ENCODE measurements around the gene KLRC4.
"Not testable (repeated sequence)": the region's sequence is repeated elsewhere in the genome, so short reads cannot be mapped to it uniquely, and the experiment has no call there.

KLRC4 gene

DNA sequence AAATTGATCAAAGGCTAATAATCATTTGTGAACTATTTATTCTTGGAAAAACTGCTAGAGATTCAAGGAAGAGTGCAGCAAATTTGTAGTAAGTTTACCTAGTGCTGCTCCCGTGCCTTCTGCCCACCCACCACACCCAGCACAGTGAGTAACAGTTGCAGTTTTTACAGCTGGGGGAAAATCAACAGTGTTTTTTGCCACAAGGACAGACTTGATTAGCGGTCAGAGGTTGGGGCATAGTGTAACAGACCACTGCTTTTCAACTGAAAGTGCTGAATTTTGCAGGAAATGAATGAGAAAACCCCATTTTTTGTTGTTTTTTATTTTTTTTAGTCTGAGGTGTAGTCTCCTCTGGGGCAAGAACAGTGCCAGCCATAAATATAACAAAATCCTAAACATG lies 12.3 kb downstream of the KLRC4 start:
- no peak for DNase-seq (ENCODE audit: low spot score)

DNA sequence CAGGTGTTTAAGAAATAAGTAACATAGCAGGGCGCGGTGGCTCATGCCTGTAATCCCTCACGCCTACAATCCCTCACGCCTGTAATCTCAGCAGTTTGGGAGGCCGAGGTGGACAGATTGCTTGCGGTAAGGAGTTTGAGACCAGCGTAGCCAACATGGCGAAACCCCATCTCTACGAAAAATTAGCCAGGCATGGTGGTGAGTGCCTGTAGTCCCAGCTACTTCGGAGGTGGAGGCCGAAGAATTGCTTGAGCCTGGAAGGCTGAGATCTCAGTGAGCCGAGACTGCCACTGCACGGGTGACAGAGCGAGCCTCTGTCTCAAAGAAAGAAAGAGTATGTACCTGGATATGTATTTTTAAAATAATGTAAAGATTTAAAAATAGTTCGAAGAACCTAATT lies 13.4 kb downstream of the KLRC4 start:
- not testable (repeated sequence) for DNase-seq (ENCODE audit: low spot score)

DNA sequence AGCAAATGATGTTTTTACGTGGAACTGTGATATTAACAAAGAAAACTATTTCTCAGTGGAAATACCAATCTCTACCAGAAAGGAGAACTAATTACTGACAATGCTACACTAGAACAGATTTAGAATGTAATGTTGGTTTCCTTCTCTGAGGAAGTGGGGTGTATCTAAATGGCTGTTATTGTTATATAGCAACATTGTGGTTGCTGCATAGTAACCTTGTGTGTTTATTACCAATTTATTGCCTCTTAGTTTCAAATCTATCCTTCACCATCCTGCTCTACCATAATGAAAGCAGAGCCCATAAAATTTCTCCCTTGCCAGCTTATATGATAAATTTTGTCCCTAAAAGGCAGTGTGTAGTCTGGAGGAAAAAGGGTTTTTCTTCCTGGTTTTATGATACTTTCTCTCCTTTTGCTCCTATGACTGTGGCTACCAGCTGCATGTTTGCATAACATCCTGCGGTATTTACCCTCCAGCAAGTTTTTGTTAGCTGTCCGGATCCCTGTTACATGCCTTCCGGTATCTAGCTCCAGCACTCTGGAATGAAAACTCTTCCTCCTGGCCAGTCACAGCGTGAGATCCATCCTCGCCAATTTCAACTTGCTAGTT lies 14.1 kb downstream of the KLRC4 start:
- no peak for DNase-seq (ENCODE audit: low spot score)

DNA sequence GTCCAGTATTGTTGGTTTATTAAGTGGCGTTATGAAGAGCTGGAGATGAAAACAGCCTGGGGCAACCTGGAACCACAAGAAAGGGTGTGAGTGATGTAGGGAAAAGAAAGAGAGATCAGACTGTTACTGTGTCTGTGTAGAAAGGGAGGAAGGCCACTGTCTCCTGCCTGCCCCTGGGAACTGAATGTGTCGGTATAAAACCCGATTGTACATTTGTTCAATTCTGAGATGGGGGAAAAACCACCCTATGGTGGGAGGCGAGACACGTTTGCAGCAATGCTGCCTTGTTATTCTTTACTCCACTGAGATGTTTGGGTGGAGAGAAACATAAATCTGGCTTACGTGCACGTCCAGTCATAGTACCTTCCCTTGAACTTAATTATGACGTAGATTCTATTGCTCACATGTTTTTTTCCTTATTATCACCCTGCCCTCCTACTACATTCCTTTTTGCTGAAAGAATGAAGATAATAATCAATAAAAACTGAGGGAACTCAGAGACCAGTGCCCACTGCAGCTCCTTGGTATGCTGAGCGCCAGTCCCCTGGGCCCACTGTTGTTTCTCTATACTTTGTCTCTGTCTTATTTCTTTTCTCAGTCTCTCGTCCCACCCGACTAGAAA lies 14.9 kb downstream of the KLRC4 start:
- DNase-seq (ENCODE audit: low spot score) = not testable (repeated sequence)

DNA sequence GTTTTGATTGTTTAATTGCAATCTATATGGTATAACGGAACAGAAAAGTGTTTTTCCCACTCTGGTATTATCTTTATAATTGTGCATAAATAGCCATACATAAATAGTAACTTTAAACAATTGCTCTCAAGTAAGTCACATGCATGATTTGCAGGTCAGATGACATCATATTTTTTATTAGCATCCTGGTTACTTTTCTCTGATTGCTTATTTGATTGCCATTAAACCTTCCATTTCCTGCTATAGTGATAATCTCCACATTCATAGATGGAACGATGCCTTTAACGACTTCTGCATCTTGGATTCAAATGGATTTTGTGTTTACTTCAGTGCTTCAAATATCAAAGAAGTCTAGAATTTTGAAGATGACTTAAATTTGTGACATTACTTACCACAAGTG lies 16.3 kb downstream of the KLRC4 start:
- DNase-seq (ENCODE audit: low spot score) = no peak

DNA sequence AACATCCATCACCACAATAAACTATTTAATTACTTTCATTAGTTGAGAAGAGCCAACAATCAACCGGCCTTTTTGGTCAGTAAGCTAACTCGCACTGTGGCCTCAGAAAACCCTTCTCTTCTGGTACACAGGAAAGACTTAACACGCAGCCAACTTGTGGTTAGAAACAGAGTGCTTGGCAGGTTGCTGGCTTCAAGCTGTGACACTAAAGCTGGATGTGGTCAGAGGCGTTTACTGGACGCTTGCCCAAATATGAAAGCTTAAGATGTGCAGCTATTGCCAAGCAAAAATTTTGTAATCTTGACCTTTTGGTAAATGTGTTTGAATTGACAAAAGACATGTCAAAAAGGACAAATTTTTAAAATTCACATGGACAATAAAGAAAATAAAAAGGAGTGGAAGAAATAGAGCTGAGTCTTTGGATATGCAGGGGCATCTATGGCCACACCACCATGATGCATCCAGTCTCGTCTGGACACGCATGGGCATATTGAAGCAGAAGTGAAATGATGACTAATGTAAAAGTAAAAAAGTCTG lies 17.1 kb downstream of the KLRC4 start:
- DNase-seq (ENCODE audit: low spot score) = no peak

DNA sequence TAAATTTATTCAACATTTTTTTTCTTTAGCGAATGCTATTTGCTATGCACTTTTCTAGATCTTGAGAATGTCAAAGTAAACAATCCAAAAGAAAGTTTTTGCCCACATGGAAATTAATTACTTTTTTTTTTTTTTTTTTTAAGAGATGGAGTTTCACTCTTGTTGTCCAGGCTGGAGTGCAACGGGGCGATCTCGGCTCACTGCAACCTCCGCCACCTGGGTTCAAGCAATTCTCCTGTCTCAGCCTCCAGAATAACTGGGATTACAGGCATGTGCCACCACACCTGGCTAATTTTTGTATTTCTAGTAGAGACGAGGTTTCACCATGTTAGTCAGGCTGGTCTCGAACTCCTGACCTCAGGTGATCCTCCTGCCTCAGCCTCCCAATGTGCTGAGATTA lies 18.6 kb downstream of the KLRC4 start:
- DNase-seq (ENCODE audit: low spot score) = not testable (repeated sequence)

DNA sequence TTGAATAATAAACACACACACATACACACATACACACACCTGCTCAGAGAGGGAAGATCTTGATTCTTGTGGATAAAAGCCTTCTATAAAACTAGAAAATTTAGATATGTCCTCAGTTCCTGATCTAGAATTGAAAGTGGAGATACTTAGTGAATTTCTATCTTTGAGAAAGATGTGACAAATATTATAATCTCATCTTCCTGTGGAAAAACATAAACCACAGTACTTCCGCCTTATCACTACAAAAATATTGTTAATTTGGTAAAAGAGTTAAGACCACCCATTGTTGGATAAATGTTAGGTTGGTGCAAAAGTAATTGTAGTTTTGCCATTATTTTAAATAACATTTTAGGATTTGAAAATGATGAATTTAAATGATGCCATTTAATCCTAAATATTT lies 19.7 kb downstream of the KLRC4 start, which contains the start of gene KLRK1:
Gene KLRK1, minus strand, starts transcription at position 138 of the 400 bp plus-strand sequence. CDS start 1,231 bp downstream, outside the sequence.
- no peak for DNase-seq (ENCODE audit: low spot score)

DNA sequence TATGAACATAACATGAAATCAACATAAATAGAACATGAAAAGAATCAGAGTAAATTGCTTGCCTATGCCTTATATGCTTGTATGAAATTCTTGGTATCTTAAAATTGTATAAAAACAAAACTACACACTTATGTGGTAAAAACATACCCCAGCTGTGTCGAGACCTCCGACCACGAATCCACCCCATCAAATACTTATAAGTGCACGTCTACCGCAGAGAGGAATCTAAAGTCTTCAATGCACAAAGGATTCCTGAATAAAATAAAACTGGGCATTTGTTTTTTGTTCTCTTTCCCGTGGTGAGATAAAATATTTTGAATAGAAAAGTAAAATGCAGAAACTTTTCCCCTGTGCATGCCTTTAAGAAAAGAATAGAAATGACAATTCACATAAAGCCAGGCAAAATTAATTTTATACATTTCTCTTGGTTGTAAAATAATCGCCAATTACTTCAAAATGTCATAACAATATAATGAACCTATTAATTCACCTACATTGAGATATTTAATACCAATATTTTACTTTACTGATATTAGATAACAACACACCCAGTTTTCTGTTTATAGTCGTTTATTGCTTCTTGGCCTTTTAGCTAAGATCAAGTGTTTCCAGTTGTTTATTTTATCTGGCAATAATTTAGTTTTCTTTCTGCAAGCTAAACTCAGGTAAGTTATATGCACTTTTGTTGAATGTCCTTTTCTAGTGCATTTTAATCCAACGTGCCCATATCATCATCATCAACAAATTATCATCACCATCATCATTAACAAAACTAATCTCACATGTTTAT lies 20.7 kb downstream of the KLRC4 start:
- DNase-seq (ENCODE audit: low spot score) = no peak

DNA sequence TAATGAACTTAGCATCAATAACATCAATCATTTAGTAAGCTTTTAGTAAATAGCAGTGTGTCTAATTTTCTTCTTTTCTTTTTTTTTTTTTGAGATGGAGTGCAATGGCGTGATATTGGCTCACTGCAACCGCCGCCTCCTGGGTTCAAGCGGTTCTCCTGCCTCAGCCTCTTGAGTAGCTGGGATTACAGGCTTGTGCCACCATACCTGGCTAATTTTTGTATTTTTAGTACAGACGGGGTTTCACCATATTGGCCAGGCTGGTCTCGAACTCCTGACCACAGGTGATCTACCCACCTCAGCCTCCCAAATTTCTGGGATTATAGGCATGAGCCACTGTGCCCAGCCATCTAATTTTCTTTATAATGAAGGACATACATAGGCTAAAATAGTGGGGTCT lies 22.1 kb downstream of the KLRC4 start:
- DNase-seq (ENCODE audit: low spot score) = not testable (repeated sequence)

DNA sequence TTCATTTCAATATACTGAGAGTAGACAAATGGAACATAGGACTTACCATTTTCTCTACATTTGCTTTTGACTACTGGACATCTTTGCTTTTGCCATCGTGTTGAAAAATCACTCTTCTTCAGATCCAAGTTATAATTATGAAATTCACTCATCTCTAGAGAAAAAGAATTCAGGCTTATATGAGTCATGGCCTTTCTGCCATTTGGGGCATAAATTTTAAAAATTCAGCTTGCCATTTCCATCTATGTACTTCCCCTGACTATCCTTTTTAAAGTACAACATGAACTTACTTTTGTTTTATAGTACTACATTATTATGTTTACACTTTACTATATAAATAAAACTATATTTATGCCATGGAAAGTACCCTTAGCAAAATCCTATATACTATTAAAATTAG lies 22.7 kb downstream of the KLRC4 start:
- no peak for DNase-seq (ENCODE audit: low spot score)

DNA sequence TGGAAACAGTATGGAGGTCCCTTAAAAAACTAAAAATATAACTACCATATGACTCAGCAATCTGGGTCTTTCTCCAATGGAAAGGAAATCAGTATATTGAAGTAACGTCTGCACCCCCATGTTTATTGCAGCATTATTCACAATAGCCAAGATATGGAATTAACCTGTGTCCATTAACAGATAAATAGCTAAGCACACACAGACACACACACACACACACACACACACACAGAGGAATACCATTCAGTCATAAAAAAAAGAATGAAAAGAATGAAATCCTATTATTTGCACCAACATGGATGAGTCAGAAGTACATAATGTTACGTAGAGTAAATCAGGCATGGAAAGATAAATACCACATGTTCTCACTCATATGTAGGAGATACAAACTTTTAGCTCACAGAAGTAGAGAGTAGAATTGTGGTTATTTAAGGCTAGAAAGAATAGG lies 24.4 kb downstream of the KLRC4 start:
- DNase-seq (ENCODE audit: low spot score) = no peak

DNA sequence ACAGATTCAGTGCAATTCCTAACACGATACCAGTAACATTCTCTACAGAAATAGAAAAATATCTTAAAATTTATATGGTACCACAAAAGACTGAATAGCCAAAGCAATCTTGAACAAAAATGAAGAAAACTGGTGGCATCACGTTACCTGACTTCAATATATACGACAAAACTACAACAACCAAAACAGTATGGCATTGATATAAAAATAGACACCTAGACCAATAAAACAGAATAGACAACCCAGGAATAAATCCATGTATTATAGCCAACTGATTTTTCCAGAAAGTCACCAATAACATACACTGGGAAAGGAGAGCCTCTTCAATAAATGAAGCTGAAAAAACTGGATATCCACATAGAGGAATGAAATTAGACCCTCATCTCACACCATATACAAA lies 25.4 kb downstream of the KLRC4 start:
- no peak for DNase-seq (ENCODE audit: low spot score)

DNA sequence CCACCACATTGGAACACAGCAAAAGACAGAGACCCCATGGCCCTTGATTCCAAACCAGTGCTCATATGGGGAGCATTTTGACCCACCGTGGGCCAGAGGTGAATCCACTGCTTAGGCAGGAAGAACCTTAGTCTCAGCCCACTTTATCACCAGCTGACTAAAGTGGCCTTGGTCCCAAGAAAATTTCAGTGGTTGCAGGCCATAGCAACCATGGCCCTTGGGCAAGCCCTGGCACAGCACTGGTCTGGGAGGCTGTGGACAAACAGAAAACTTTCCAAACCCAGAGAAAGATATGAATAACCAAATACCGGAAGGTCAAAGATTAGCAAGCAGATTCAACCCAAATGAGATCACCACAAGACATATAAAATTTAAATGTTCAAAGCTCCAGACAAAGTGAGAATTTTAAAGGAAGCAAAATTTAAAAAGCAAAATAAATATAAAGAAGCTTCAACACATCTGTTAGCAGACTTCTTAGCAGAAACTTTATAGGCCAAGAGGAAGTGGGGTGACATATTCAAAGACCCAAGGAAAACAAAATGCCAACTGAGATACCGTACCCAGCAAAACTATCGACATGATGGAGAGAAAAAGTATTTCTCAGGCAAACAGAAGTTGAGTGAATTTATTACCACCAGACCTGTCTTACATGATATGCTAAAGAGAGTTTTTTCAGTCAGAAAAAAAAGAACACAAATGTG lies 27.5 kb downstream of the KLRC4 start:
- DNase-seq (ENCODE audit: low spot score) = no peak

DNA sequence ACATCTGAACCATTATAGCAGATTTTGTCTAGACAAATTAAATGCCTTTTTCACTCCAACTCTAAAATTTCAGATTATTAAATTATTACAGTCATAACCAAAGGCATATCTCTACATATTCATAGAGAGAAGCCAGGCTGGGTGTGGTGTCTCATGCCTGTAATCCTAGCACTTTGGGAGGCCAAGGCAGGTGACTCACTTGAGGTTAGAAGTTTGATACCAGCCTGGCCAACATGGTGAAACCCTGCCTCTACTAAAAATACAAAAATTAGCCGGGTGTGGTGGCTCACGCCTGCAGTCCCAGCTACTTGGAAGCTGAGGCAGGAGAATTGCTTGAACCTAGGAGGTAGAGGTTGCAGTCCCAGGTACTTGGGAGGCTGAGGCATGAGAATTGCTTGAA lies 30.8 kb downstream of the KLRC4 start:
- not testable (repeated sequence) for DNase-seq (ENCODE audit: low spot score)

DNA sequence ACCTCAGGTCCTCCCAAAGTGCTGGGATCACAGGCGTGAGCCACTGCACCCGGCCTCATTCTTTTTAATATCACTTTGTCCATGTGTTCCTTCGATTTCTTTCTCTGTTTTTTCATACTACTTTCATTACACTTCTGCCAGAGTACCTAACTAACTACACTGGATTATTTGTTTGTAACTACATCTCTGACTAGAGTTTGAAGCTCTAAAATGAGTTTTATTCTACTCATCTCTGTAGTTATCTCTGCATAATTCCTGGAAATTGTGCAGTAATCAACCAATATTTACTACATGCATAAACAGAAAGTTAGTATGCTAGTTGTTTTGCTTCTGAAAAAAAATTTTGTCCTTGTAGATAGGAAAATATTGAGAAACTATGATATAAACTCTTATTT lies 34.9 kb downstream of the KLRC4 start:
- no peak for DNase-seq (ENCODE audit: low spot score)

DNA sequence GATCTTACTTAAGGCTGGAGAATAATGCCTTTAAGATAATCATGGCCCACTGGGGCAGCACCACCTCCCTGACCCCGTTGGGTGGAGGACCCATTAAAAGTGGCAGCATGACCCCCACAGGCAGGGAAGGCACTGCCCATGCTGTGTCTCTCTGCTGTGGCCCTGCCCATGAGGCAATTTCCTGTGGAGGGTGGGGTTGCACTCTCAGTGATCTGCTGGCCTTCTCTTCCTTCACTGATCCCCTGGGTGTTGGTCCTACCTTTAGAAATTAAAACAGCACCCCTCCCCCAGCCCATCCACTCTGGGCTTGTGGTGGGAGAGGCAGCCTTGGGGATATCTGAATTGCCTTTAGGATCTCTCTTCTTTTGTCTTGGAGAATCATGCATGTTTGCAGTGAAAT lies 37.0 kb downstream of the KLRC4 start:
- no peak for DNase-seq (ENCODE audit: low spot score)

DNA sequence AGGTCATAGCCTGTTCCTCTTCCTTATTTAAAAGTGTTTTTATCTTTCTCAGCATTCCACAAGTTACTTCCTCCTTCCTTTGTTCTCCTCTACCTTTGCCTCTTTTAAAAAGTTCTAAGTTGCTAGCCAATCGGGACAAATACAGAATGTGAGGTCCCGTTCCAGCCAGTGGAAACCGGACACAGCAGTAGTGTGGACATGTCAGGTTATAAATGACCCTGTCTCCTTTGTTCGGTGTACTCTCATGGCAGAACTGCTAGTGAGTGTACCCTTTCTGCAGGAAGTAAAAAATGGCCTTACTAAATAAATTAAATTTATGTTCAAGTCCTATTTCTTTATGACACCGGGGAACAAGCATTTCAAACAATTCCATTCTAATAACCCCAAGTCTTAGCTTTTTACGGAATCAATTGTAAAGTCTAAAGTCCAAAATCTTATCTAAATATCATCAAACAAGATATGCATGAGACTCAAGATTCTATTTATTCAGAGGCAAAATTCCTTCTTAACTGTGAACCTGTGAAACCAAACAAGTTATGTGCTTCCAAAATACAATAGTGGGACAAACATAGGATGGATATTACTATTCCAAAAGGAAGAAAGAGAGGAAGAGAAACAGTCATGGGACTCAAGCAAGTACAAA lies 37.5 kb downstream of the KLRC4 start:
- DNase-seq (ENCODE audit: low spot score) = not testable (repeated sequence)

DNA sequence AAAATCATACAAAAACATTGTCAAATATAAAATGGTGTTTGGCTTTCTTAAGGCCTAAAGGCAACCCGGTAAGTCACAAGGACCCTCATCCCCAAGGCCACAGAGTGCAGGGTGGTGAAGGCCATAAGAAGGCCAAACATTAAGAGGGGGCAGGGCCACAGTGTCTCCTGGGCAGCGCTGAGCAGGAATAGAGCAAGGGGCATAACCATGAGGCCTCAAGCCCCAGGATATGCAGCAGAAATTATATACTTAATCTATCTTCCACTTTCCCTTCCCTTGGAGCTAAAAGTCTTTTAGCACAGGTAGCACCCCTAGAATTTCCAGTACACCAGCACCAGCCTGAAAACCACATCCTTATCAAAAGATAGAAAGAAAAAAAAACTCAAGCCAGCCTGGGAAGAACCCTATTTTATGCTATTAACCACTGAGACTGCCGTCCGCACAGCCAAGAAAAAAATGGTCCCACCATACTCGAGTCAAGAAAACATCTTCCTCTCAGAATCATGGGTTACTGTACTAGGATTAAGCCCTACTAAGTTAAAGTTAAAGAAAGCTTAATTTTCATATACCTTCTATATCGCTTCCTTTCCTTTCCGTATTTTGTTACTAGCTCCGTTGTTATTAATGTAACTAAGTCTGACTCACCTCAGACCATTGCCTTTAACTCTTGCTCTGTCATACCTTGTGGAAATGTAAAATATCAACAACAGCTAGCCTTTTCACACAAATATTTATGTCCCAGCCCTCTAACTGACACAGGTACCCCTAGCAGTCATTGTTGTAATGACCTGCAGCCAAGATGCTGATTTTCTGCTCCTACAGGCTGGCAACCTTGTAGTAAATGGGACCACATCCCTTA lies 39.8 kb downstream of the KLRC4 start:
- no peak for DNase-seq (ENCODE audit: low spot score)

DNA sequence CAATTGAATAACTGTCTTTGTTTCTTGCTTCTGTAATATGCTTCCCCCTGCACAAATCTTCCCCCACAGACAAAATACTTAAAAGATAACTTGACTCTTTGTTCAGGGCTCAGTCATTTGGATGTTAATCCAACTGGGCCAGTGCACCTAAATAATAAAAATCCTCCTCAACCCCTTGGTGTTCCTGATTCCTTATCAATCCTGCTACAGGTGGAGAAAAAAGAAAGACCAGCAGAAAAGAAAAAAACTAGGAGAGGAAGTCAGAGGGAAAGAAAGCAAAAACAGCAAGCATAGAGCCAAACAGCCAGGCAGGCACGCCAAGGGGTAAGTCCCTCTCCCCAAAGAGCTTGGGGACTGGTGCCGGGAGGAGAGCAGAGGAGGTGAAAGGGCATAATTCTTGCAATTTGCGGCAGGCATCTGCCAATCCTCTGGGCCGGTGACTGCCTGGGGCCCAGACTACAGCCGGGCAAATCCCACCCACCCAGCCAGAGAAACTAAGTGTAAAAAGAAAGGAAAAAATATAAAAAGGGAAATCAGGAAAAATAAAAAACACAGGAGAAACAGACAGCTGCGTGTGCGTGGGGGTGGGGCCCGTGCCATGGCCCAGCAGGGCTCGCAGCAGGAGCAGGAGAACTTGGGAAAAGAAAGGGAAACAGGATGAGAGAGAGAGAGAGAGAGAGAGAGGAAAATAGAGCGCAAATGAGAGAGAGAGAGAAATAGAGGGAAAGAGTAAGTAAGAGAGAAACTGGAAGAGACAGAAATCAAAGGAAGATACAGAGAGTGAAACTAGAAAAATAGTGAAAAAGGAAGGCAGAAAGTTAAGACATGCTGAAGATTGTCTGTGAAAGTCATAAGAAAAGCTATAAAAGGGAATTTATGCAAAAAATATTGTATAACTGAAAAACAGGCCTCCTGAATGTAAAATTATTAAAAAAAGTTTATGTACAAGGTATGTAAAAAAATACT lies 41.1 kb downstream of the KLRC4 start:
- DNase-seq (ENCODE audit: low spot score) = no peak
